GM18519 (cell line): Measurements from ENCODE around the gene PNRC1.
"Not testable (repeated sequence)": the region's sequence is repeated elsewhere in the genome, so short reads cannot be mapped to it uniquely, and the experiment has no call there.

Experiments used
- ATAC-seq: cut with Tn5 transposase; IDR thresholded peaks from one replicate; pipeline ENCODE4 v1.9.1; 2021; ENCODE audit warnings: mild to moderate bottlenecking, moderate library complexity; ENCODE audit not compliant: unreplicated experiment, low FRiP score

The PNRC1 gene

DNA sequence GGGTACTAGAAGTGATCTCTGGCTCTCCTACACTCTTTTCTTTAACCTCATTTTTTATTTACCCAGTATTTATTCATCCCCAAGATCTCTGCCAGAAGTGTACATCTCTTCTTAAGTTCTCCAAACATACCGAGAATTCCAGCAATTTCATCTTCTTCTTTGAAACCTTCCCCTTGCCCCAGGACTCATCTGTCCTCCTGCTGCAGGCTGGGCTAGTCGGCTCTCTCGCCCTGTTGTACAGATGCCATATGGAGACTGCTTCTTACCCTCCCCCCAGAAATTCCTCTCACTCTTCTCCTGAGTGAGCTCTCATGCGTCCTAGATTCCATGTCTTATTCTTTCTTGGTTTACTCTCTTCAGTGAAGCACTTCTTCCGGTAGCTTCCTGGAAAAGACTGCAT lies 21.9 kb upstream of the PNRC1 start:
- ATAC-seq = no peak

DNA sequence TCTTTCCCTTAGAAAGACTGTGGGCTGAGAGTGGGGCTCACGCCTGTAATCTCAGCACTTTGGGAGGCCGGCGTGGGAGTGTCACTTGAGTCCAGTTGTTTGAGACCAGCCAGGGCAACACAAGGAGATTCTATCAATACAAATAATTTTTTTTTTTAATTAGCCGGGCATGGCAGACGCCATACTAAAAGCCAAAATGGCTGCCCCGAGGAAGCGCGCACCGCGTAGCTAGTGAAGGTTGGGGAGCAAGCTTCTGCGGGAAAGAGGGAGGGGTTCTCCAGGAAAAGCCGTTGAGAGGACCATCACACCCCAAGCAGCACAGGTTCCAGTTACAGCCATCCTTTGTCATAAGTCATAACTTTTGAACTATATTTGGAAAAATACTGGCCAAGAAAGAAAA lies 21.3 kb upstream of the PNRC1 start:
- no peak for ATAC-seq

DNA sequence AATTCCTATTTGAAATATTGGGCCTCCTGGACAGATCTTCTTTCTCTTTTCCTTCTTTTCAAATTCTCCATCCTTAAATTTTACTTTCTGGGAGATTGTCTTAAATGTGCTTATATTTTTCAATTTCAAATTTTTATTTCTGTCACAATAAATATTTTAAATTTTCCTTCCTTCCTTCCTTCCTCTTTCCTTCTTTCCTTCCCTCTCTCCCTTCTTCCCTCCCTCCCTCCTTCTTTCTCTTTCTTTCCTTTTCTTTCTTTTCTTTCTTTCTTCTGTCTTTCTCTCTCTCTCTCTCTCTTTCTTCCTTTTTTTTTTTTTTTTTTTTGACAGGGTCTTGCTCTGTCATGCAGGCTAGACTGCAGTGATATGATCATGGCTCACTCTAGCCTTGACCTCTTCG lies 16.7 kb upstream of the PNRC1 start:
- ATAC-seq = no peak

DNA sequence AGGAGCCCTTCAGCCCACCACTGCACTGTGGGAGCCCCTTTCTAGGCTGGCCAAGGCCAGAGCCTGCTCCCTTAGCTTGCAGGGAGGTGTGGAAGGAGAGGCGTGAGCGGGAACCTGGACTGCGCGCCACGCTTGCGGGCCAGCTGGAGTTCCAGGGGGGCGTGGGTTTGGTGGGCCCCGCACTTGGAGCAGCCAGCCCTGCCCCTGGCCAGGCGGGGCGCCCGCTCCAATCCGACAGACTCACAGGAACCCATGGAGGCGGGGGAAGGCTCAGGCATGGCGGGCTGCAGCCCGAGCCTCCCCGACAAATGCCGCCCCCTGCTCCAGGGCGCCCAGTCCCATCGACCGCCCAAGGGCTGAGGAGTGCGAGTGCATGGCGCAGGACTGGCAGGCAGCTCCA lies 15.6 kb upstream of the PNRC1 start:
- ATAC-seq = not testable (repeated sequence)

DNA sequence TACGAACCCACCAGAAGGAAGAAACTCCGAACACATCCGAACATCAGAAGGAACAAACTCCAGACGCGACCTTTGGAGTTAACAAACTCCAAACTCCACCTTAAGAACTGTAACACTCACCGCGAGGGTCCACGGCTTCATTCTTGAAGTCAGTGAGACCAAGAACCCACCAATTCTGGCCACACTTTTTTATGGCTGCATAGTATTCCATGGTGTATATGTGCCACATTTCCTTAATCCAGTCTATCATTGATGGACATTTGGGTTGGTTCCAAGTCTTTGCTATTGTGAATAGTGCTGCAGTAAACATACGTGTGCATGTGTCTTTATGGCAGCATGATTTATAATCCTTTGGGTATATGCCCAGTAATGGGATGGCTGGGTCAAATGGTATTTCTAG lies 14.4 kb upstream of the PNRC1 start:
- ATAC-seq = not testable (repeated sequence)

DNA sequence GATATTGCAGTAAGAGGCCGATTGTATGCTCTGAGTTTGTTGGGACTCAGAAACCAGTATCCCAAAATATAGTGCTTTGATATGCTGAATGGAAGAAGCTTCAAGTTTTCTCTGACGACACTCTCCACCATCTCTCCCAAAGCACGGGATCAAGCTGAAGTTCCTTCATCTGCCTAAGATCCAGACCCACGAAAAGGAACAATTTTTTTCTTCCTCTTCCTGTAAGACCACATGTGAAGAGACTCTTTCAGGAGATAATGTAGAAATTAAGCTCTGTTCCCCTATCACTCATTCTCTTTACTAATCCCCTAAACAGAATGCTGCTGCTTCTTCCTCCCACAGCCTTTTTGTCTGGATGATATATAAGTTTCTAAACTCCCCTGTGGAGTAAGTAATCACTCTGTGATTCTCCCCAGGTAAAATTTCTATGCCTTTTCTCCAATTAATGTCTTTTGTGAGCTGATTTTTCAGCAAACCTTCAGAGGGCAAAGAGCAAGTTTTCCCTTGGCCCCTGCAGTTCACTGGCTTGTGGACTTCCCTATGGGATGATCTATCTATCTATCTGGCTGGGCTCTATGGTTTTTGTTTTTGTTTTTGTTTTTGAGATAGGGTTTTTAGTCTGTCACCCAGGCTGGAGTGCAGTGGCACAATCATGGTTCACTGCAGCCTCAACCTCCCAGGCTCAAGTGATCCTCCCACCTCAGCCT lies 13.5 kb upstream of the PNRC1 start:
- ATAC-seq = no peak

DNA sequence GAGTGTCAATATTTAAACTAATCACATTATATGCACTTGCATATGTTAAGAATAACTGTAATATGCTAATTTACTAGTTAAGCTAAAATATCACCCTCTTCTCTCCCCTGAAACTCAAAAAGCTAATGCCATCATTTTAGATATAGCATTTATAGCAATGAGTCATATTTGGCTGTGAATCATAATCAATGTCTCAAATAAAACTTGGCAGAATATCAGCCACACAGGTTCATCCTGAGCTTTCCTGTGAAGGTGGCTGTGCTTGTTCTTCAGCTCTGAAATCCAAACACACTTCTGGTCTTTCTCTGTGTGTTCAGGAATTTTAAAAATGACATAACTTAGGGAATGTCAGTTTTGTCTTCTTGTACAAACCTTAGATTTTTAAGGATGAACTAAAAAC lies 12.8 kb upstream of the PNRC1 start:
- no peak for ATAC-seq

DNA sequence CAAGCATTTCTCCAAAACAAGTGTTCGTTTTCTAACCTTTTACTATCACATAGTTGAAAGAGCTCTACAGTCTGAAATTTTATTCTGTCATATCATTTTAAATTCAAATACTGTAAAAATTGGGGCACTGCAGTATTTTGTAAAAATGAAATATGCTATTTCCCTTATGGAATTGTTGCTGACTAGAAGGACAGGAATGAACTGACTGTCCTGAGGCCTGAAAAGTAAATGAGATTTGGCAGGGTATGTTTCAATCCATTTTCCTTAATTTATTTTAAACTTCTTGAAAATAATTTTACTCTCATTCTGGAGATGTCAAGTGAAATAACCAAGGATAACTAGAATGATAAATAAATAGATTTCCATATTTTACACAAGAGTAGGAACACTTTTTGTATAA lies 11.9 kb upstream of the PNRC1 start:
- ATAC-seq = no peak

DNA sequence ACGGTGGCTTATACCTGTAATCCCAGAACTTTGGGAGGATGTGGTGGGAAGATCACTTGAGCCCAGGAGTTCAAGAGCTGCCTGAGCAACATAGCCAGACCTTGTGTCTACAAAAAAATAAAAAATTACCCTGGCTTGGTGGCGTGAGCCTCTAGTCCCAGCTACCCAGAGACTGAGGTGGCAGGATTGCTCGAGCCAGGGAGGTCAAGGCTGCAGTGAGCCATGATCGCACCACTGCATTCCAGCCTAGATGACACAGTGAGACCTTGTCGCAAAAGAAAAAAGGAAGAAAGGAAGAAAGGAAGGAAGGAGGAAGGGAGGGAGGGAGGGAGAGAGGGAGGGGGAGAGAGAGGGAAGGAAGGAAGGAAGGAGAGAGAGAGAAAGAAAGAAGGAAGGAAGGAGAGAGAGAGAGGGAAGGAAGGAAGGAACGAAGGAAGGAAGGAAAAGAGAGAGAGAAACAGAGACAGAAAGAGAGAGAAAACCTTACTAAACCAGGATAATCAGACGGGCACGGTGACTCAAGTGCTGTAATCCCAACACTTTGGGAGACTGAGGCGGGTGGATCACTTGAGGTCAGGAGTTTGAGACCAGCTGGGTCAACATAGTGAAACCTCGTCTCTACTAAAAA lies 10.9 kb upstream of the PNRC1 start:
- no peak for ATAC-seq

DNA sequence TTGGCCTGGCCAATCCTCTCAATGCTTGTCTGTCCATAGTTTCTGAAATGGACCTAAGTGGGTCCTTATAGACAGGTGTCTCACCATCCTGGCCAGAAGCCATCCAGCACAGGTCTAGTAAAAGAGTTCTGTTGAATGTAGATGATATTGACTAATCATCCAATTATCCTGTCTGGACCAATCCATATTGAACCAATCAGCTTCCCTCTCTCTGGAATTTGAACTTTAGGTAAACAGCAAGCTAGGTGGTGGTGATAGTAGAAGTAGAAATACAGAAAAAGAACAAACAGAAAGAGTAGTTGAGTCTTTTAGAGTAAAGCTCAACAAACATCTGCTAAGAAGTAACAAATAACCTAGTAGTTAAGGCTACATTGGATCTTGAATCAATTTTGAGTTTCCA lies 9.5 kb upstream of the PNRC1 start:
- ATAC-seq = no peak

DNA sequence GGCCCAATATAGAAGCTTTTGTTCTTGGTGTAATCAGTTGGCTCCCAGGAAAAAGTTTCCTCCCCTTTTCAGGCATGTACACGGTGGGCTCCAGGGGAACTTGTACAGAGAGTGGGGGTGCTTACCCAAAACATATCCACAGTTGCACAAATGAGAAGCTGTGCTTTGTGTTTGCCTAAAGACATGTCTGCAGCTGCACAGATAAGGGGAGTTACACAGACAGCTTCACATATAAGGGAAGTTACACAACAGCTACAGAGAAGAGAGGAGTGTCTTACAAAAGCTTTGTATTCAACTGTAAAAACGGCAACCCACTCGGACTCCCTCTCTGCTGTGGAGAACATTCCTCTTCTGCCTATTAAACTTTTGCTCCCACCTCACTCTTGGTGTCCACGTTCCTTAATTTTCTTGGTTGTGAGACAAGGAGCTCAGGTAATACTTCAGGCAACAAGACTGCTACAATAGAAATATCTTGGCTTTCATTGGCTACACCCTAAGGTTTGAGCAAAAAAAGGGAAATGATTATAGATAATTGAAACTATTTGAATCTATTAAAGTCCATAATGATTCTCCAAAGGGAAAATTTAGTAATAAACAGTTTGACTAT lies 7.4 kb upstream of the PNRC1 start:
- no peak for ATAC-seq

DNA sequence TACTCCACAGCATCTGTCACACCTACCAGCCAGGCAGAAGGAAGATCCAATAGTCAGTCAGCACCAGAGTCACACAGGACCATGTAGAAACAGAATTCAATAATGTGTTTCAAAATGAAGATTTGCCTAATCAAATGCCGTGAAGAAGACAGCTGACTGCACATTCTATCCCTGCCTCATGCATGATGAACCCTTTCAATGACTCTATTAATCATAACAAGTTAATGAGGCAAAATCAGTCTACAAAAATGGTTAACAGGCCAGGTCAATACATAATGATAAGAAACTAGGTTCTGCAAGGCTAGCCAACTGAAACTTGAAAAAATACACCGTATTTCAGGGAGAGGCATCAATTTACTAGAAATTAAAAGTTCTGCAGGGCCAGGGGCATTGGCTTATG lies 6.7 kb upstream of the PNRC1 start:
- ATAC-seq = no peak

DNA sequence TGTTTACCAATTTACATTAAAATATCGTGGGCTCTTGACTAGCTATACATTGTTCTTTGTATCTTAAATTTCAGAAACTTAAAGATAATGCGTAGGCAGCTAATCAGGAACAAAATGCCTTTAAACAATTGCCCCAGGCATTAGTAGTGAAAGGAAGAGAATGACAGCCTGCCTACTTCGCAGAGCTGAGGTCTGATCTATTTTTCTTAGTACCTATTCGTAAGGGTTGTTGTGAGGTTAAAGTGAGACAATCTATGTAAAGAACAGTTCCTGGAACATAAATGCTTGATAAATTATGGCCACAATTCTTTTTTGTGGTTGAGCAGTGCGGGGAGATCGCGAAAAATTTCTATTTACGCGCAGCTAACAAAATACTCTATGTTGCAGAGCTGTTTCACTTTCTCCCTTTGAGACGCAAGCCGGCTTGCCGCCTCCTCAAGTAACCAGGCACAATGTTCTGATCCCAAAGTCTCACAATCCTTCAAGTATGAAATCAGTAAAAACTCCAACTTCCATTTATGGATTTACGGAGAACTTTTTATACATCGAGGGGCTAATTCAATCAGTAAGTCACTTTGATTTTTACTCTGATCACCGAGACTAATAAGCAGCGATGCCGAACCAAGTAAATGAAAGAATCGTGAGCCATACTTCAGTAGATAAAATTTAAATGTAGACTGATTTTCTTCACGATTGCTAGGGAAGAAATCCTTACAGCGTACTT lies 878 bp upstream of the PNRC1 start:
- ATAC-seq = no peak

DNA sequence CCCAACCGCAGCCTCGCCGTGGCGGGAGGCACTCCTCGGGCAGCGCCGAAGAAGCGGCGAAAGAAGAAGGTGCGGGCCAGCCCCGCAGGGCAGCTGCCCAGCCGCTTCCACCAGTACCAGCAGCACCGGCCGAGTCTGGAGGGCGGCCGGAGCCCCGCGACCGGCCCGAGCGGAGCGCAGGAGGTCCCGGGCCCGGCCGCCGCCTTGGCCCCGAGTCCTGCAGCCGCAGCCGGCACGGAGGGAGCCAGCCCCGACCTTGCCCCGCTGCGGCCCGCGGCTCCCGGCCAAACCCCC lies 525 bp downstream of the PNRC1 start:
- ATAC-seq = peak; percentile 6

DNA sequence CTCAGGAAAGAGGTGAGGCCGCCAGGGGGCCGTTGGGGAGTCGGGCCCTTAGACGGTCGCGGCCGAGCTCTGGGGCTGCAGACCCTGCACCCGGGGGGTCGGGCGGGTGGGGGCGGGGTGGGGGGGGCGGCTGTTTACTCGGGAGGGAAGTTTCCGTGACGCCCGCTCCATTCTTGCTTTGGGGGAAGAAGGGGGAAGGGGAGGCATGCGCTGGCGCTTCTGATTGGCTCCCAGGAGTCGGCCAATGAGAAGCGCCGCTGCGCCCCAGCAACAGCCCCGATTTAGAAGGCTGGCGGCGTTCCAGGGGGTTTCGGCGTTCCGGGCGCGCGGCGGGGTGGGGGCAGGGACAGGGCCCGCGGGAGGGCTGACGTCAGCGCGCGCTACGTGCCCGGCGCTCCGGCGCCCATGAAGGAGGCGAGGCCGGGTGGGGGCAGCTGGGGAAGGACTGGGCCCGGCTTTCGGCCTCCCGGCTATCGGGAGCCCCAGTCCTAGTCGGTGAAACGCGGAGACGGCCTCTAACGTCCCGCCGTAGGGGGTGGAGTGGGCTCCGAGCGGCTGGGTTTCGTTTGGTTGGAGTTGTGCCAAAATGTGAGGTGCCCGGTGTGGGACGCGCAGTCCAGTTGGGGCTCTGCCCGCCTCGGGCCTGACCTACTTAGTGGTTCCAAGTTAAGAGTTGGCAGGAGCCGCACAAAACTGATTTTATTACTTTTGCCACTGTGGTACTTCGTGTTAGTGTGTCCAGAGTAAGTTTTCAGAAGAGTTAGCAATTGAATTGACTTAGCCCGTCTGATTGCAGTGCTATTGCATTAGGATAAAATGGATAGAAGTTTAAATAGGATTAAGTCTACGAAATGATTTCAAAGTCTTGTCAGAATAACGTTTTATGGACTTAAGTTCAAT lies 1.1 kb downstream of the PNRC1 start:
- peak; percentile 34 for ATAC-seq

DNA sequence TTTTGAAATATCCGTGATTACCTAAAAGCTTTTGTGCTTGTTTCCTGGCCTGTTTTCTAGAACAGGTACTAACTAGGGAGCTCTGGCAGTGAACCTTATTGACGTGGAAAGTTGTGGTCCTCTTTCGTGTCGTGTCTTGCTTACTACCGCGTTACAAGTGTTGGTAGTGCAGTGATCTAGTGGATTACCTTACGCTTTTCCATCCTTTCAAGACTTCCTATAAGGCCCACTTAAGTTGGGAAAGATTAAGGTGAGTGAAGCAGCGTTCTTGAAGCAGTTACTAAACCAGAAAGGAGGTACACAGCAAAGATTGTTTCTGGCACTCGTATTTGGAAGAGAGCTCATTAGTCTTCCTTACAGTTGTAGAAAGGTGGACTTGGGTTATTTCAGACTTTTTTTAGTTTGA lies 1.9 kb downstream of the PNRC1 start:
- no peak for ATAC-seq

DNA sequence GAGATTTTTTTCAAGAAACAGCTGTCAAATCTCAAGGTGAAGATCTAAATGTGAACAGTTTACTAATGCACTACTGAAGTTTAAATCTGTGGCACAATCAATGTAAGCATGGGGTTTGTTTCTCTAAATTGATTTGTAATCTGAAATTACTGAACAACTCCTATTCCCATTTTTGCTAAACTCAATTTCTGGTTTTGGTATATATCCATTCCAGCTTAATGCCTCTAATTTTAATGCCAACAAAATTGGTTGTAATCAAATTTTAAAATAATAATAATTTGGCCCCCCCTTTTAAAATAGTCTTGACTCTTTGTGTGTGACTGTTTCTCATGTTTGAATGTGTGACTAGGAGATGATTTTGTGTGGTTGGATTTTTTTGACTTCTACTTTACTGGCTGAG lies 4.0 kb downstream of the PNRC1 start:
- no peak for ATAC-seq

DNA sequence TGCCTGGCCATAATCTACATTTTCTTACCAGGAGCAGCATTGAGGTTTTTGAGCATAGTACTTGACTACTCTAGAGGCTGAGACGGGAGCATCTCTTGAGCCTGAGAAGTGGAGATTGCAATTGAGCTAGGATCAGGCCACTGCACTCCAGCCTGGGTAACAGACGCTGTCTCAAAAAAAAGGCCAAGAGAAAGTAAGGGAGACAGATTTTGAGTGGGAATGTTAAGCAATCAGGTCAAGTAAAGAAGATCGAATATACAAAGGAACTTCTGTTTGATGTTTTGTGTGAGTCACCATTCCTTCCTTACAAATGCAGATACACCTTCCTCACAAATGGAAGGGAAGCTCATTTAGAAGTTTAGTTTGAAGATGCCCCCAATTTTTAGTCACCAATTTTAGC lies 4.4 kb downstream of the PNRC1 start:
- no peak for ATAC-seq

DNA sequence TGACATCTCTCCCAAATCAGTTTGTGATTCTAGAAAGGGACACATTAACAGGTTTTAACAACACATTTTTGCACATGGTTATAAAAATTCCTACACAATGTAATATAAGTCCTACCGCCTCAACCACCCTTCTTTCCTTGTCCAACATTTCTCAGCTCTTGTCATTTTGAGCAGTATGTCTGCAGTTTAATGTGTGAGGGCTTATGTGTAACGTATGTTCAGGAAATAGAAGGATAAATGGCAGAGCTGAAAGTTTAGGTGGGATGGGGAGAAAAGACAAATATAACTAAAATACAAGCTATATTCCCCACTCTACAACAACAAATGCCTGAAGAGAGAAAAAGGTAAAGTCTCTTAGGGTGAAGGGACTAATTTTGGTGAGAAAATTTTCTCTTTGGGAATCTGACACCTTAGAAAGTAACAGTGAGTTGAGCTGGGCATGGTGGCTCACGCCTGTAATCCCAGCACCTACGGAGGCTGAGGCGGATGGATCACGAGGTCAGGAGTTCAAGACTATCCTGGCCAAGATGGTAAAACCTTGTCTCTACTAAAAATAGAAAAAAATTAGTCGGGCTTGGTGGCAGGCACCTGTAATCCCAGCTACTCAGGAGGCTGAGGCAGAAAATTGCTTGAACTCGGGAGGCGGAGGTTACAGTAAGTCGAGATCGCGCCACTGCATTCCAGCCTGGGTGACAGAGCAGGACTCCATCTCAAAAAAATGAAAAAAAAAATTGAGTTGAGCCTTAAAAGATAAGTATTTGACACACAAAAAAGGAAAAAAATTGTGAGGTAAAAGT lies 5.1 kb downstream of the PNRC1 start:
- no peak for ATAC-seq

DNA sequence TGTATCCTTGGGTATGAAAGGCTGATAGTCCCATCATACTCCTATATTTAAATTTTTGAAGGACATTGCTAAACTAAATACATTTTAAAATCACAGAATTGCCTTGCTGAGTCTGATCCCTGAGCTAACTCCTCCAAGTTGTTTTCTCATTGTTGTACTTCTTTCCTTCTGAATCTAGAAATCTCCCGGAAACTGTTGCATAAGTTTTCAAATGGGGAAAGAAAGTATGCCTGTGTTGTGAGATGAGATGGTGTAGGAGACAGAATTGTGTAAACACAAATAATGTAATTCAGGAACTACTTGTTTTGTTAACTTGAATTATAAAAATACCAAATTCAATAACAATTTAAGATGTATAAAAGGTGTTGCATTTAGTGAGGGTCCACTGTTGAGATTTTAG lies 7.3 kb downstream of the PNRC1 start:
- ATAC-seq = no peak
